Ovary (tissue), 9 donors: ENCODE results near the gene GJA1. TPM values are rescaled to one million over a fixed set of nuclear protein-coding genes. Genes with fewer than 3 reads are reported as not detected.
"Not testable (repeated sequence)": the region's sequence is repeated elsewhere in the genome, so short reads cannot be mapped to it uniquely, and the experiment has no call there.

ENCODE experiments used
- DNase-seq, 5 donors: peaks; one replicate each; pipeline ENCODE4 v3.0.0-alpha.2; 2019 to 2020
- H3K27ac ChIP-seq, 2 donors: fragments of 200-600 bp; one replicate each; pipeline versions ENCODE4 v1.5.1 to v1.8.0; 2019 to 2022
- H3K27me3 ChIP-seq: fragments of 200-600 bp; one replicate; pipeline ENCODE4 v1.8.0; 2022
- H3K36me3 ChIP-seq: fragments of 200-600 bp; sonication (generic); one replicate; pipeline ENCODE4 v1.5.1; 2019
- H3K4me1 ChIP-seq: one replicate; pipeline ENCODE4 v1.8.1; 2013; ENCODE audit warnings: mild to moderate bottlenecking, moderate library complexity; ENCODE audit not compliant: insufficient read depth
- H3K4me3 ChIP-seq: fragments of 200-600 bp; sonication (generic); one replicate; pipeline ENCODE4 v1.5.1; 2017
- H3K9me3 ChIP-seq, 2 donors: fragments of 200-600 bp in 1 of 2; sonication (generic) in 1 of 2; one replicate each; pipeline versions ENCODE4 v1.5.1 to v1.8.1; 2013 to 2019; ENCODE audit warnings: mild to moderate bottlenecking in 1 of 2, moderate library complexity in 1 of 2
- EP300 ChIP-seq: sonication (generic); formaldehyde crosslinking; IDR thresholded peaks from one replicate; pipeline ENCODE4 v1.6.1; 2017; ENCODE audit warnings: antibody characterized with exemption
- POLR2A ChIP-seq: fragments of 450-650 bp; IDR thresholded peaks from one replicate; pipeline ENCODE4 v1.6.1; 2017; ENCODE audit warnings: antibody characterized with exemption, mild to moderate bottlenecking, moderate library complexity
- WGBS, 3 donors: extraction: QIAGEN DNeasy Blood & Tissue Kit in 1 of 3; methylation state at CpG; one replicate each; pipeline versions ENCODE4 v1.1.5 to v1.1.7; 2013 to 2017; 5-methylcytosine and 5-hydroxymethylcytosine counted together
- intact Hi-C, 4 donors: fragments of 100-400 bp; cut with DNase I; formaldehyde crosslinking; loops; one replicate each; pipeline versions ENCODE4 v1.11.0 to v1.15.1; 2022 to 2023
- polyA plus RNA-seq, 2 donors: library from polyadenylated mRNA; stranded (reverse); fragments of 200-250 nt in 1 of 2; fragments of 350-450 nt in 1 of 2; fragmentation: Illumina TruSeq in 1 of 2; extraction: RNeasy Lipid Tissue Mini Kit (QIAGEN cat#74804) in 1 of 2; gene quantifications; one replicate each; pipeline ENCODE4 v1.2.3, GENCODE V29; 2013 to 2014
- total RNA-seq, 7 donors: library from RNA; depleted of rRNA in 2 of 7; stranded (reverse); fragments of >200 nt in 2 of 7; fragmentation: NEBNext Ultra II Directional in 3 of 7; extraction: Animal tissue kit (Norgen Biotek cat#: 25700) in 3 of 7; gene quantifications; one replicate each; pipeline versions ENCODE4 v1.1.0 to v1.2.4, GENCODE V29; 2016 to 2023
- TF ChIP-seq, protein P1 (sequence below), 3 donors: fragments of 450-650 bp in 2 of 3; fragments of 200-600 bp in 1 of 3; IDR thresholded peaks; one replicate each; pipeline versions ENCODE4 v1.5.1 to v1.8.0; 2016 to 2022; ENCODE audit warnings: antibody characterized with exemption in 3 of 3, mild to moderate bottlenecking in 1 of 3
- donor health status: DM: no; HTN: no; CAD: no; lungs with moderate emphysema.
- donor health status: DM: no; HTN: no; CAD: no.
- donor health status: Bipolar disorder and iron deficiency.
- donor health status: DM: yes; HTN: yes; CAD: no.
- donor health status: DM: no; HTN: no; CAD: no.
- donor health status: DM: yes; HTN: yes; CAD: no.

The GJA1 gene
- total and polyA plus RNA-seq, 9 donors, result 26.4 to 464 (median 57.9) TPM

DNA sequence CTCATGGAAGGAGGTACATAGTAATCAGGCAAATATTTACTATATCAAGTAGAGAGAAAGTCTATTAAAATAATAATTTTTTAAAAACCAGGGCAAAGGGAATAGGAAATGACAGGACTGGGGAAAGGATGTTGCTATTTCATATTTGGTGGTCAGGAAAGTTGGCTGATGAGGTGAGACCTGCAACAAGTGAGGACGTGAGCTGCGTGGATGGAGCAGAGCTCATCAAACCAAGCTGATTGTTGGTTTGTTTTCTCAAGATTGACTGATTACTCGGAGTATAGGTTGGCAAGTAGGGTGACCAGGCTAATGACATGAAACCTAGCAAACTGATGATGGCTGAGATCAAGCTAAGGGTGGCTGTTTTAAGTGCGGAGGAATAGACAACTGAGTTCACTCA, 6.0 kb downstream of the GJA1 start:
- no peaks in the 10 kb centered on the region for H3K36me3 ChIP-seq
- intact Hi-C loops, result no loop called here
- no peaks in the 10 kb centered on the region for H3K27me3 ChIP-seq
- no peak overlapping the region for H3K27ac ChIP-seq
- WGBS, 3 donors, result 83 to 89% (median 84%) methylated on average over 4 of the region's 4 CpGs
- no peak overlapping the region for H3K4me3 ChIP-seq
- H3K9me3 ChIP-seq, result no peaks in the 10 kb centered on the region
- DNase-seq, result no peak
- TF ChIP-seq, protein P1, sequence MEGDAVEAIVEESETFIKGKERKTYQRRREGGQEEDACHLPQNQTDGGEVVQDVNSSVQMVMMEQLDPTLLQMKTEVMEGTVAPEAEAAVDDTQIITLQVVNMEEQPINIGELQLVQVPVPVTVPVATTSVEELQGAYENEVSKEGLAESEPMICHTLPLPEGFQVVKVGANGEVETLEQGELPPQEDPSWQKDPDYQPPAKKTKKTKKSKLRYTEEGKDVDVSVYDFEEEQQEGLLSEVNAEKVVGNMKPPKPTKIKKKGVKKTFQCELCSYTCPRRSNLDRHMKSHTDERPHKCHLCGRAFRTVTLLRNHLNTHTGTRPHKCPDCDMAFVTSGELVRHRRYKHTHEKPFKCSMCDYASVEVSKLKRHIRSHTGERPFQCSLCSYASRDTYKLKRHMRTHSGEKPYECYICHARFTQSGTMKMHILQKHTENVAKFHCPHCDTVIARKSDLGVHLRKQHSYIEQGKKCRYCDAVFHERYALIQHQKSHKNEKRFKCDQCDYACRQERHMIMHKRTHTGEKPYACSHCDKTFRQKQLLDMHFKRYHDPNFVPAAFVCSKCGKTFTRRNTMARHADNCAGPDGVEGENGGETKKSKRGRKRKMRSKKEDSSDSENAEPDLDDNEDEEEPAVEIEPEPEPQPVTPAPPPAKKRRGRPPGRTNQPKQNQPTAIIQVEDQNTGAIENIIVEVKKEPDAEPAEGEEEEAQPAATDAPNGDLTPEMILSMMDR (IDR thresholded peaks at IDR 0.05), result no peak
- no peak for TF ChIP-seq POLR2A
- no peak for TF ChIP-seq EP300
- H3K4me1 ChIP-seq, result peaks cover 11% of the 10 kb centered on the region

DNA sequence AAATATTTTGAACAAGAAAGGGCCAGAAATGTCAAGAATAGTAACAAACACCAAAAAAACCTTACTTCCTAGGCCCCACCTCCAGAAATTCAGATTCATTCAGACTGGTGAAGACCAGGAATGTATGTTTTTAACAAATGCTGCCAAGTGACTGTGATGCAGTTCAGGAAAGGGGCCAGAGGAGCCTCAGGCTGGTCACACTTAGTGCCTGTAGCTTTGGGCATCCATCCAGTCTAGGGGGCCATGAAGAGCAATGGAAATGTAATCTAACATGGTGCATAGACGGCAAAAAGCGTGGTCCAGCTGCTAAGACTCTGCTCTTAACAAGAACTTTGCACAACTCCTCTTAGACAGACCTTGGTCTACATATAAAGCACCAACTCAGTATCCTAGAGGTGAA, 7.1 kb downstream of the GJA1 start:
- H3K27ac ChIP-seq, result no peak overlapping the region
- no peaks in the 10 kb centered on the region for H3K9me3 ChIP-seq
- DNase-seq, result no peak
- WGBS, 3 donors, result 65 to 90% (median 79%) methylated on average over 2 of the region's 2 CpGs
- no peak overlapping the region for H3K4me3 ChIP-seq
- peaks cover 11% of the 10 kb centered on the region for H3K4me1 ChIP-seq
- intact Hi-C loops, result no loop called here
- H3K27me3 ChIP-seq, result no peaks in the 10 kb centered on the region
- no peaks in the 10 kb centered on the region for H3K36me3 ChIP-seq
- TF ChIP-seq POLR2A, result no peak
- TF ChIP-seq, protein P1 (IDR thresholded peaks at IDR 0.05), result no peak
- TF ChIP-seq EP300, result no peak

- intact Hi-C loops, result no loop called here
- WGBS, 3 donors, result 45 to 57% (median 46%) methylated on average over 3 of the region's 3 CpGs
- H3K4me1 ChIP-seq, result peaks cover 11% of the 10 kb centered on the region
- H3K27me3 ChIP-seq, result no peaks in the 10 kb centered on the region
- TF ChIP-seq EP300, result no peak
- TF ChIP-seq POLR2A, result no peak
- TF ChIP-seq, protein P1 (IDR thresholded peaks at IDR 0.05), result no peak
- no peak overlapping the region for H3K4me3 ChIP-seq
- no peak overlapping the region for H3K27ac ChIP-seq
- DNase-seq, result peak in 1 of 5 donors; percentile 20
- H3K36me3 ChIP-seq, result no peaks in the 10 kb centered on the region
- no peaks in the 10 kb centered on the region for H3K9me3 ChIP-seq
Measured at GRCh38 chr6:121443971-121444541, 8.6 kb downstream of the GJA1 start.

GRCh38 chr6:121446705-121447104, 11.3 kb downstream of the GJA1 start:
- H3K9me3 ChIP-seq, H3K4me3 ChIP-seq, DNase-seq, H3K27ac ChIP-seq, H3K27me3 ChIP-seq, intact Hi-C loops, H3K4me1 ChIP-seq, H3K36me3 ChIP-seq: not testable (repeated sequence)
- WGBS, 3 donors, result 95 to 97% (median 97%) methylated on average over 7 of the region's 7 CpGs

GRCh38 chr6:121447746-121448145, 12.3 kb downstream of the GJA1 start:
- WGBS, 3 donors, result 92 to 95% (median 93%) methylated on average over 7 of the region's 7 CpGs
- H3K9me3 ChIP-seq, H3K4me3 ChIP-seq, intact Hi-C loops, DNase-seq, H3K36me3 ChIP-seq, H3K27me3 ChIP-seq, H3K27ac ChIP-seq, H3K4me1 ChIP-seq: not testable (repeated sequence)

GRCh38 chr6:121448528-121448927, 13.1 kb downstream of the GJA1 start:
- H3K4me1 ChIP-seq, intact Hi-C loops: not testable (repeated sequence)
- 91 to 99% (median 94%) methylated on average over 2 of the region's 2 CpGs for WGBS, 3 donors

More at GRCh38 chr6:121448528-121448927, 13.1 kb downstream of the GJA1 start:
- H3K4me3 ChIP-seq, DNase-seq, H3K27me3 ChIP-seq, H3K9me3 ChIP-seq, H3K27ac ChIP-seq, H3K36me3 ChIP-seq: not testable (repeated sequence)
